HEK293T (cell line): Measurements from ENCODE around the gene CCDC141.

Experiments used
- ARNT ChIP-seq: fragments of 450-650 bp; IDR thresholded peaks from 2 replicates; pipeline ENCODE4 v1.6.1; 2017; ENCODE audit warnings: mild to moderate bottlenecking
- ELF4 ChIP-seq: fragments of 450-650 bp; IDR thresholded peaks from 2 replicates; pipeline ENCODE4 v1.6.1; 2017; ENCODE audit warnings: antibody characterized with exemption
- FOXA1 ChIP-seq: fragments of 450-650 bp; IDR thresholded peaks from 2 replicates; pipeline ENCODE4 v1.6.1; 2016; ENCODE audit warnings: mild to moderate bottlenecking
- LEF1 ChIP-seq: fragments of 450-650 bp; IDR thresholded peaks from 2 replicates; pipeline ENCODE4 v1.6.1; 2017; ENCODE audit warnings: mild to moderate bottlenecking, borderline replicate concordance
- NFRKB ChIP-seq: fragments of 450-650 bp; IDR thresholded peaks from 2 replicates; pipeline ENCODE4 v1.6.1; 2016; ENCODE audit warnings: mild to moderate bottlenecking, moderate library complexity
- SP1 ChIP-seq: fragments of 450-650 bp; IDR thresholded peaks from 2 replicates; pipeline ENCODE4 v1.6.1; 2017
- TARDBP ChIP-seq: fragments of 450-650 bp; IDR thresholded peaks from 2 replicates; pipeline ENCODE4 v1.6.1; 2016
- ZNF384 ChIP-seq: fragments of 450-650 bp; IDR thresholded peaks from 2 replicates; pipeline ENCODE4 v1.6.1; 2016

GRCh38 chr2:178882666-178883440 lies 167.1 kb downstream of the CCDC141 start:
- no peak for TF ChIP-seq ZNF384
- no peak for TF ChIP-seq NFRKB
- no peak for TF ChIP-seq TARDBP
- TF ChIP-seq SP1, result no peak
- no peak for TF ChIP-seq FOXA1
- no peak for TF ChIP-seq LEF1
- TF ChIP-seq ARNT, result no peak
- no peak for TF ChIP-seq ELF4
